ENCODE data around the gene LCE3A. TPM values are rescaled to one million over a fixed set of nuclear protein-coding genes. Genes with fewer than 3 reads are reported as not detected.

The LCE3A gene
- total RNA-seq, 1 donor from 2014 or later: not detected

Small RNAs within 50 kb of the gene (small RNA-seq; reads per million reads assigned to genes)
- gene LCE3A (ENCODE audit: low replicate concordance) (not detected), gene LCE3B (ENCODE audit: low replicate concordance) (not detected)

Other genes with a start within 250 kb of the LCE3A start
- 26.0 TPM for gene CRNN, start 208.8 kb downstream of the LCE3A start, total RNA-seq
- not detected for gene LCE5A, start 112.3 kb downstream of the LCE3A start, total RNA-seq
- 4.0 TPM for gene CRCT1, start 108.6 kb downstream of the LCE3A start, total RNA-seq
- not detected for gene LCE3E, start 56.3 kb downstream of the LCE3A start, total RNA-seq
- gene LCE3D, start 42.6 kb downstream of the LCE3A start, total RNA-seq: not detected
- gene LCE3C, start 22.9 kb downstream of the LCE3A start, total RNA-seq: not detected
- gene LCE3B, start 9.3 kb downstream of the LCE3A start, total RNA-seq: not detected
- not detected for gene LCE2D, start 40.3 kb upstream of the LCE3A start, total RNA-seq
- gene LCE2C, start 52.2 kb upstream of the LCE3A start, total RNA-seq: not detected
- gene LCE2B, start 63.0 kb upstream of the LCE3A start, total RNA-seq: not detected
- gene LCE2A, start 75.2 kb upstream of the LCE3A start, total RNA-seq: not detected
- not detected for gene LCE4A, start 85.1 kb upstream of the LCE3A start, total RNA-seq
- gene KPRP, start 134.9 kb upstream of the LCE3A start, total RNA-seq: 0.21 TPM
- gene LCE1F, start 152.0 kb upstream of the LCE3A start, total RNA-seq: not detected
- not detected for gene LCE1E, start 163.2 kb upstream of the LCE3A start, total RNA-seq
- gene LCE1D, start 173.6 kb upstream of the LCE3A start, total RNA-seq: not detected
- not detected for gene LCE1C, start 183.5 kb upstream of the LCE3A start, total RNA-seq
- gene LCE1B, start 188.9 kb upstream of the LCE3A start, total RNA-seq: not detected
- not detected for gene LCE1A, start 204.4 kb upstream of the LCE3A start, total RNA-seq
- not detected for gene LCE6A, start 219.8 kb upstream of the LCE3A start, total RNA-seq
- not detected for gene LCE7A, start 236.9 kb upstream of the LCE3A start, total RNA-seq